HG03575 (cell line): ENCODE data around the gene PIK3CA.

ENCODE experiments used
- ATAC-seq: cut with Tn5 transposase; IDR thresholded peaks from one replicate; pipeline ENCODE4 v1.9.1; 2021; ENCODE audit not compliant: unreplicated experiment, insufficient number of reproducible peaks, low FRiP score; ENCODE audit errors: extremely low read depth

The PIK3CA gene

GRCh38 chr3:179278932-179279693 lies 131.0 kb downstream of the PIK3CA start:
- ATAC-seq, result no peak

DNA sequence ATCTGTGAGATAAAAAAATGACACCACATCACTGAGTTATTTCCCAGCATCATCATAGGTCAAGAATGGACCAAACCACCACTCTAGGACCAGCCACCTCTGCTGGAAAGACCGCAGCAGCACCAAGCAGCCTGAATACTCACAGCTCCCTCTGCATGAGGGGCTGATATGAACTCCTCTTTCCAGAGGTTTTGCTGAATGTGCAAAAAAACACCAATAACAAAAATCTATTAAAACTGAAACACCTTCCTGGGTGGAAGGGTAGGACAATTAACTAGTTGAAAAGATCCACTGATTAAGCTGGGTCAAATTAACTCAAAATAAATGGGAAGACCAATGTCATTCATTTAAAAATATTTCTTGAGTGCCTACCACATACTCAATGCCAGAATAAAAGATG lies 131.7 kb downstream of the PIK3CA start:
- ATAC-seq, result no peak

- ATAC-seq, result no peak
These were observed 133.7 kb downstream of the PIK3CA start for GRCh38 chr3:179281825-179282224.

DNA sequence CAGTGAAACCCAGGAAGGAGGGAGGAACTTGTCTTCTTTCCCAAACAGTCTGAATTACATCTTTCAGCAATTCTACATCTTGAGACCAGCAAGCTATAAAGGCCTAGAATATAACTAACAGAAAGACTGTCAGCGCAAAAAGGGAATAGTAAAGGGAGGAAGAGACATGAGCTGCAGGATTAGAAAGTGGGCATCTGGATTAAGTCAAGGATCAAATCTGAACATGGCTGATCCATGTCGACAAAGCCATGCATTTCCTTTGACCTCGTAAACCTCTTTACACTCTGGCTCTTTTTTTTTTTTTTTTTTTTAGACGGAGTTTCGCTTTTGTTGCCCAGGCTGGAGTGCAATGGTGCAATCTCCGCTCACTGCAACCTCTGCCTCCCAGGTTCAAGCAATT lies 138.2 kb downstream of the PIK3CA start:
- no peak for ATAC-seq

GRCh38 chr3:179288845-179289244 lies 140.7 kb downstream of the PIK3CA start:
- no peak for ATAC-seq

- ATAC-seq, result no peak
These were observed 141.1 kb downstream of the PIK3CA start for GRCh38 chr3:179289295-179289694.
